ENCODE measurements around the gene MYOD1.

The MYOD1 gene

GRCh38 chr11:17738151-17738973 lies 19.0 kb downstream of the MYOD1 start:
- DNase-seq (ENCODE audit: extremely low read depth, low read depth): no peak
- H3K4me3 ChIP-seq (replicated peaks; ENCODE audit: low read depth, low read length): no peak overlapping the region
- TF ChIP-seq CTCF (IDR thresholded peaks at IDR 0.05; ENCODE audit: low read depth, low read length, missing control alignments): no peak

GRCh38 chr11:17739945-17740338 lies 20.6 kb downstream of the MYOD1 start:
- TF ChIP-seq CTCF (IDR thresholded peaks at IDR 0.05; ENCODE audit: low read depth, low read length, missing control alignments): no peak
- no peak overlapping the region for H3K4me3 ChIP-seq (replicated peaks; ENCODE audit: low read depth, low read length)
- DNase-seq (ENCODE audit: extremely low read depth, low read depth): no peak

GRCh38 chr11:17740649-17741235 lies 21.4 kb downstream of the MYOD1 start:
- H3K4me3 ChIP-seq (replicated peaks; ENCODE audit: low read depth, low read length): no peak overlapping the region
- TF ChIP-seq CTCF (IDR thresholded peaks at IDR 0.05; ENCODE audit: low read depth, low read length, missing control alignments): no peak
- DNase-seq (ENCODE audit: extremely low read depth, low read depth): no peak

GRCh38 chr11:17741487-17741886 lies 22.1 kb downstream of the MYOD1 start:
- no peak for TF ChIP-seq CTCF (IDR thresholded peaks at IDR 0.05; ENCODE audit: low read depth, low read length, missing control alignments)
- DNase-seq (ENCODE audit: extremely low read depth, low read depth): no peak
- no peak overlapping the region for H3K4me3 ChIP-seq (replicated peaks; ENCODE audit: low read depth, low read length)

- no peak for TF ChIP-seq CTCF (IDR thresholded peaks at IDR 0.05; ENCODE audit: low read depth, low read length, missing control alignments)
- H3K4me3 ChIP-seq (replicated peaks; ENCODE audit: low read depth, low read length): no peak overlapping the region
- no peak for DNase-seq (ENCODE audit: extremely low read depth, low read depth)
Observed at GRCh38 chr11:17742019-17742418, 22.6 kb downstream of the MYOD1 start.

- H3K4me3 ChIP-seq (replicated peaks; ENCODE audit: low read depth, low read length): no peak overlapping the region
- no peak for DNase-seq (ENCODE audit: extremely low read depth, low read depth)
- no peak for TF ChIP-seq CTCF (IDR thresholded peaks at IDR 0.05; ENCODE audit: low read depth, low read length, missing control alignments)
Observed at GRCh38 chr11:17743026-17743807, 23.8 kb downstream of the MYOD1 start.

All from HFF-Myc (cell line).